Effector CD8-positive, alpha-beta T cell (primary cell): Measurements from ENCODE around the gene CARD9.

Experiments
- DNase-seq: peaks from one replicate; lab custom pipeline; 2025; lab: John Stamatoyannopoulos, UW

CARD9 gene

GRCh38 chr9:136347472-136348256, 25.8 kb downstream of the CARD9 start:
- DNase-seq: no peak

GRCh38 chr9:136346927-136347465, 26.5 kb downstream of the CARD9 start:
- DNase-seq: no peak

- DNase-seq: no peak
Measured at GRCh38 chr9:136346157-136346481, 27.4 kb downstream of the CARD9 start.

GRCh38 chr9:136345281-136346156, 27.9 kb downstream of the CARD9 start:
- DNase-seq: no peak

GRCh38 chr9:136344544-136345280, 28.8 kb downstream of the CARD9 start:
- no peak for DNase-seq

GRCh38 chr9:136343884-136344269, 29.6 kb downstream of the CARD9 start:
- no peak for DNase-seq

GRCh38 chr9:136343121-136343883, 30.2 kb downstream of the CARD9 start:
- DNase-seq: no peak

GRCh38 chr9:136342181-136343120, 31.0 kb downstream of the CARD9 start:
- DNase-seq: peak; percentile 27

- no peak for DNase-seq
Measured at GRCh38 chr9:136341769-136342168, 31.7 kb downstream of the CARD9 start.

GRCh38 chr9:136341042-136341655, 32.3 kb downstream of the CARD9 start:
- no peak for DNase-seq

GRCh38 chr9:136340356-136341041, 33.0 kb downstream of the CARD9 start:
- no peak for DNase-seq

GRCh38 chr9:136339958-136340310, 33.5 kb downstream of the CARD9 start:
- DNase-seq: no peak

- no peak for DNase-seq
Measured at GRCh38 chr9:136339173-136339957, 34.1 kb downstream of the CARD9 start.

- DNase-seq: no peak
Measured at GRCh38 chr9:136338511-136338910, 35.0 kb downstream of the CARD9 start.

GRCh38 chr9:136337416-136338395, 35.8 kb downstream of the CARD9 start:
- DNase-seq: no peak

GRCh38 chr9:136336881-136337280, 36.6 kb downstream of the CARD9 start:
- no peak for DNase-seq

GRCh38 chr9:136336156-136336870, 37.2 kb downstream of the CARD9 start:
- no peak for DNase-seq
